Stimulated activated CD8-positive, alpha-beta memory T cell treated with anti-CD3 and anti-CD28 coated beads, Interleukin-15, amount 100 ng/mL, for 24 hours (primary cell): ENCODE measurements around the gene TMPRSS12.
"Not testable (repeated sequence)": the region's sequence is repeated elsewhere in the genome, so short reads cannot be mapped to it uniquely, and the experiment has no call there.

Source experiments
- DNase-seq: peaks from one replicate; pipeline ENCODE4 v3.0.0-alpha.2; 2020; ENCODE audit warnings: low read depth

TMPRSS12 gene

GRCh38 chr12:50926932-50927331 lies 84.2 kb downstream of the TMPRSS12 start:
- not testable (repeated sequence) for DNase-seq

- no peak for DNase-seq
Measured at GRCh38 chr12:50927356-50927755, 84.6 kb downstream of the TMPRSS12 start.

DNA sequence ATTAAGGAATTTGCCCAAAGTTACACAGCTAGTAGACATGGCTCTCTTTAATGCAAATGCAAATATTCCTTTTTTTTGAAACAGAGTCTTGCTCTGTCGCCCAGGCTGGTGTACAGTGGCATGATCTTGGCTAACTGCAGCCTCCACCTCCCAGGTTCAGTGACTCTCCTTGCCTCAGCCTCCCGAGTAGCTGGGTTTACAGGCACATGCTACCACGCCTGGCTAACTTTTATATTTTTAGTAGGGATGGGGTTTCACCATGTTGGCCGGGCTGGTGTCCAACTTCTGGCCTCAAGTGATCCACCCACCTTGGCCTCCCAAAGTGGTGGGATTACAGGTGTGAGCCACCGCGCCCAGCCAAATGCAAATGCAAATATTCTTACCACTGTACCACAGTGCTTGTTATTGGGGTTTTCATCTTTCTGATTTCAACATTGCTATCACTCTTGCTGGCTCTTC lies 85.1 kb downstream of the TMPRSS12 start:
- no peak for DNase-seq

GRCh38 chr12:50928392-50928791 lies 85.7 kb downstream of the TMPRSS12 start:
- no peak for DNase-seq

- DNase-seq = no peak
Measured at GRCh38 chr12:50929831-50930230, 87.1 kb downstream of the TMPRSS12 start.

- DNase-seq = not testable (repeated sequence)
Measured at GRCh38 chr12:50930477-50930876, 87.8 kb downstream of the TMPRSS12 start.

GRCh38 chr12:50932787-50933280 lies 90.1 kb downstream of the TMPRSS12 start:
- no peak for DNase-seq

DNA sequence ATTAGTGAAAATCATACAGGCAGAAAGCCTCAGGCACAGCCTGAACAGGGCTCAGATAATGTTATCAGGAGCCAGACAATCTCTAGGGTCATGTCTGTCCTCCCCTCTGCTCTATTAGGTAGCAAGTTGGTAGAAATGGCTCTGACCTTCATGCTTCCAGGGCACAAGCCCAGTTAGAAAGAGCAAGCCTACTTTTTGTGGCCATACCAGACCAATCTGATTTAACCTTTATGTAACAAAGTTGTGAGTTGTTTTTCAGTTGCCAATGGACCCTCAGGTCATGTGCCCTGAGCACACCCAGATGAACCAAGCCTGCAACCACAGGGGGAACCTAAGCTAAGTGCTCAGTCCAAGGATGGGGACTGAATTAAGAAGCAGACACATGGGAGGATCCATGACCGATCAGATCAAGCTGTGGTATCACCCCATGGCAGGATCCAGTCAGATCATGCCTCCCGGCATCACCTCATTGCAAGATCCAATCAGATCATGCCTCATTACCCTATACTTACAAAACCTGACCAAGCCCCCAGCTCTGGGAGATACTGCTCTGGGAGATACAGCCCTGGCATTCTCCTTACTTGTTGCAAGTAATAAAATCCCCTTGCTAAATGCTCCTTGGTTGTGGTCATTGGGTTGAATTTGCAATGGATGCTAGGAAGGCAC lies 90.9 kb downstream of the TMPRSS12 start:
- DNase-seq = no peak

- no peak for DNase-seq
Measured at GRCh38 chr12:50934371-50934851, 91.7 kb downstream of the TMPRSS12 start.

DNA sequence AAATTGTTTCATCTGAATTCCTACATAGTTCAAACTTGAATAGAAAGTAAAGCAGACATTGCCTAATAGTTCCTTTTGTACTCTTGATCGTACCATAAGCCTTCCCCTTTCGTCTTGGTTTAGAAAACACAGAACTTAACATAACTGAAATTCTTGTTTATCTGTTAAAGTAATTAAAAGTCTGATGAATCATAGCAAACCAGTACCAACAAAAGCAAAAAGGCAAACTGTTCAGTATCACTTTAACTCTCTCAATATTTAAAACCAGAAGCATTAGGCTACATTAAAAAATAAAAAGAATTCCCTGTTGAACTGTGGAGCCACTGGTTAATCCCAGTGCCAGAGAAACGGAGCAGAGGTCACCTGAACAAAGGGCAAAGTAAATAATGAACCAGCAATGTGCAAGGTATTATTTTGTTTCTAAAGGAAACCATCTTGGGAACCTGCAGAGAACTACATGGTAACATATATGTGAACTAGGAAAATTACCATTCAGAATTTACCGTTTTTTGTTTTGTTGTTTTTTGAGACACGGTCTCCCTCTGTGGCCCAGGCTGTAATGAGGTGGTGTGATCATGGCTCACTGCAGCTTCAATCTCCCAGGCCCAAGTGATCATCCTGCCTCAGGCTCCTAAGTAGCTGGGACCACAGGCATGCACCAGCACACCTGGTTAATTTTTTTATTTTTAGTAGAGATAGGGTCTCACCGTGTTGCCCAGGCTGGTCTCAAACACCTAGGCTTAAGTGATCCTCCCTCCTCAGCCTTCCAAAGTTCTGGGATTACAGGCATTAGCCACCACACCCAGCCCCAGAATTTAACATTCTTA lies 92.5 kb downstream of the TMPRSS12 start:
- no peak for DNase-seq

DNA sequence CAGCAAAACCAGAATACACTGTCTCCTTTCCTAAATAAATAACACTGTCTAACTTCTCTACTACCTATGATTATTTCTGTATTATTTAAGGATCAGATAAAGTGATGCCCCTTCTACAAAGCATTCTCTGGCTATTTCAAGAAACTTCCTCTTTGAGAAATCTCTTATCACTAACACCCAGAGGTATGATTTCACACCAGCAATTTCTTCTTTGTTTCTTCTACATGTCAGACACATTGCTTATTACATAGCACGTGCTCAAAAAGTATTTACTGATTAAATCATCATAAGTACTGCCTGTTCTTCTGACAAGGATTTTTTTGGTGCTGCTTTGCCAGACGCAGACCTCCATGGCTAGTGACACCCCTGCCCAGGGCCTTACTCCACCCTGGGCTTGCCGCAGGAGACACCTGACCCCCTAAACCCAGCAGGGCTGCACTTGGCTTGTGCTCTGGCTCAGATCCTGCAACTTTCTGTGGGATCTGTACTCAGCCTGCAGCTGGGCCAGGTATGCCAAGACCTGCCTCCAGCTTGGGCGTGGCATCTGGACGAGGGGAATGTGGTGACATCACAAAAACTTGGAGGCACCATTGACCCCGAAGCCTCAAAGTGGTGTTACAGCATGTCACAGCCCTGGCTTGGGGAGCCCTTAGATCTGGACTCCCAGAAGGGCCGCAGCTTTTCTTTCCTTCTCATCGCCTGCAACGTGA lies 94.2 kb downstream of the TMPRSS12 start:
- DNase-seq = no peak
